MCF 10A (cell line): Measurements from ENCODE around the gene ADAMTS5. TPM values are rescaled to one million over a fixed set of nuclear protein-coding genes. Genes with fewer than 3 reads are reported as not detected.

Experiments used
- BruUV-seq: library from RNA; stranded (reverse); fragments of 400-500 nt; replicated peaks from 2 replicates; lab custom pipeline; 2021; lab: Mats Ljungman, UMichigan
- CTCF ChIA-PET: fragments of 300-600 bp; sonication (Branson Sonifier 250); formaldehyde crosslinking; extraction: SDS; loops from one replicate; lab custom pipeline; 2021; ENCODE audit warnings: antibody characterized with exemption, inconsistent platforms; lab: Yijun Ruan, JAX
- POLR2A ChIA-PET: fragments of 300-600, 350-650 bp; sonication (Branson Sonifier 250); formaldehyde crosslinking; extraction: SDS; loops from one replicate; lab custom pipeline; 2020; ENCODE audit warnings: antibody characterized with exemption, inconsistent platforms; lab: Yijun Ruan, JAX
- DNase-seq: peaks from one replicate; pipeline ENCODE4 v3.0.0-alpha.2; 2018; ENCODE audit not compliant: unreplicated experiment
- H3K27ac Mint-ChIP-seq: one replicate; pipeline ENCODE4 v1.8.0; 2022; ENCODE audit warnings: mild to moderate bottlenecking, low read depth, mixed read lengths; ENCODE audit not compliant: unreplicated experiment
- H3K27me3 Mint-ChIP-seq: one replicate; pipeline ENCODE4 v1.8.0; 2022; ENCODE audit warnings: mixed read lengths; ENCODE audit not compliant: insufficient read depth, unreplicated experiment
- H3K36me3 Mint-ChIP-seq: one replicate; pipeline ENCODE4 v1.8.0; 2022; ENCODE audit warnings: mild to moderate bottlenecking, moderate library complexity, mixed read lengths; ENCODE audit not compliant: insufficient read depth, unreplicated experiment
- H3K4me1 Mint-ChIP-seq: one replicate; pipeline ENCODE4 v1.8.0; 2022; ENCODE audit warnings: mixed read lengths; ENCODE audit not compliant: insufficient read depth, unreplicated experiment
- H3K4me3 Mint-ChIP-seq: one replicate; pipeline ENCODE4 v1.8.0; 2022; ENCODE audit warnings: mild to moderate bottlenecking, moderate library complexity, mixed read lengths; ENCODE audit not compliant: unreplicated experiment
- H3K9me3 Mint-ChIP-seq: one replicate; pipeline ENCODE4 v1.8.0; 2022; ENCODE audit warnings: mixed read lengths; ENCODE audit not compliant: unreplicated experiment
- intact Hi-C: fragments of 100-400 bp; cut with micrococcal nuclease; formaldehyde crosslinking; loops from 2 replicates; pipeline ENCODE4 v1.14.1; 2022
- total RNA-seq: library from RNA; stranded (reverse); gene quantifications from 2 replicates; pipeline ENCODE4 v1.2.3, GENCODE V29; 2022
- TF ChIP-seq, protein P1 (sequence below): fragments of 200-600 bp; IDR thresholded peaks from one replicate; pipeline ENCODE4 v1.8.0; 2022; ENCODE audit warnings: antibody characterized with exemption, mild to moderate bottlenecking; ENCODE audit not compliant: unreplicated experiment

The ADAMTS5 gene
- total RNA-seq, 1 experiment from 2014 or later = not detected

DNA sequence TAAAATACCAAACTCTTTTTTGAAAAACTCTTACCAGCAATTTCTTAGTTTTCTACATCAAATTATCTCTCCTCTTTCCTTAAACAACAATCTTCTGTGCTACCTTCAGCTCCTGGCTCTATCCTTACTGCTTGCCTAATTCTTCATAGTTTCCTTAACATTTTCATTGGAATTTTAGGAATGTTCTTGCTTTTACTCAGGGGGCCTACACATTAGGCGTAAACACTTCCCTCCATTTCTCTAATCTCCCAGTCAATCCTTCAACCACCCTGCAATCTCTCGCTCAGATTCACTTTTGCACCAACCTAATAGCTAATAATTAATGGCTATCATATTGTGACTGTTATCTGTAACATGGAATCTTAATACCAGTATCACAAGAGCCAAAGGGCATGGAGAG is 50.1 kb downstream of the ADAMTS5 start:
- H3K27ac Mint-ChIP-seq = no peak overlapping the region
- CTCF ChIA-PET = interaction anchor here (0.6 kb wide), 1 partner anchor 19 kb away, joined by 3 read pairs; no protein-coding TSS in a partner anchor
- intact Hi-C loops = no loop called here

DNA sequence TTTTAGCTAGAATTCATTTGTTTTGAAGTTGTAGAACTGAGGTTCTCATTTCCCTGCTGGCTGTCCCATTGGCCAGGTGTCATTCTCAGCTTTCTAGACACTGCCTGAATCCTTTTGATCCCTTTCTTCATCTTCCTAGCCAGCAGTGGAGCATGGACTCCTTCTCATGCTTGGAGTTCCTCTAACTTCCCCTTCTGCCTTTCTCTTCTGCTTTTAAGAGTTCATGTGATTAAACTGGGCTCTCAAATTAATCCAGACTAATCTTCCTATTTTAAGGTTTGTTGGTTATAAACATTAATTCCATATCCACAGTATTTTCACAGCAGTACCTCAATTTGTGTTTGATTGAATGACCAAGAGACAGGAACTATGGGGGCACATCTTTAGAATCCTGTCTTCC is 52.3 kb downstream of the ADAMTS5 start:
- no peak for DNase-seq
- intact Hi-C loops = no loop called here
- no TSS peak for BruUV-seq
- Mint-ChIP-seq H3K4me3 (no peak overlapping the region), H3K27ac (no peak overlapping the region), H3K4me1 (no peaks in the 10 kb centered on the region), H3K27me3 (no peaks in the 10 kb centered on the region), H3K36me3 (no peaks in the 10 kb centered on the region), H3K9me3 (peaks cover 13% of the 10 kb centered on the region)
- ChIA-PET POLR2A (no interaction called here), CTCF (no interaction called here)
- TF ChIP-seq, protein P1, sequence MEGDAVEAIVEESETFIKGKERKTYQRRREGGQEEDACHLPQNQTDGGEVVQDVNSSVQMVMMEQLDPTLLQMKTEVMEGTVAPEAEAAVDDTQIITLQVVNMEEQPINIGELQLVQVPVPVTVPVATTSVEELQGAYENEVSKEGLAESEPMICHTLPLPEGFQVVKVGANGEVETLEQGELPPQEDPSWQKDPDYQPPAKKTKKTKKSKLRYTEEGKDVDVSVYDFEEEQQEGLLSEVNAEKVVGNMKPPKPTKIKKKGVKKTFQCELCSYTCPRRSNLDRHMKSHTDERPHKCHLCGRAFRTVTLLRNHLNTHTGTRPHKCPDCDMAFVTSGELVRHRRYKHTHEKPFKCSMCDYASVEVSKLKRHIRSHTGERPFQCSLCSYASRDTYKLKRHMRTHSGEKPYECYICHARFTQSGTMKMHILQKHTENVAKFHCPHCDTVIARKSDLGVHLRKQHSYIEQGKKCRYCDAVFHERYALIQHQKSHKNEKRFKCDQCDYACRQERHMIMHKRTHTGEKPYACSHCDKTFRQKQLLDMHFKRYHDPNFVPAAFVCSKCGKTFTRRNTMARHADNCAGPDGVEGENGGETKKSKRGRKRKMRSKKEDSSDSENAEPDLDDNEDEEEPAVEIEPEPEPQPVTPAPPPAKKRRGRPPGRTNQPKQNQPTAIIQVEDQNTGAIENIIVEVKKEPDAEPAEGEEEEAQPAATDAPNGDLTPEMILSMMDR = no peak

More for the DNA sequence above, 50.1 kb downstream of the ADAMTS5 start:
- no peak overlapping the region for H3K4me3 Mint-ChIP-seq
- peaks cover 13% of the 10 kb centered on the region for H3K9me3 Mint-ChIP-seq
- DNase-seq = no peak
- no peaks in the 10 kb centered on the region for H3K27me3 Mint-ChIP-seq
- no peaks in the 10 kb centered on the region for H3K36me3 Mint-ChIP-seq
- no peaks in the 10 kb centered on the region for H3K4me1 Mint-ChIP-seq
- TF ChIP-seq, protein P1 = no peak
- POLR2A ChIA-PET = interaction anchor here (0.6 to 0.7 kb wide), 2 partner anchors 180 to 564 kb away, joined by 3 to 5 read pairs; no protein-coding TSS in a partner anchor
- BruUV-seq = no TSS peak

DNA sequence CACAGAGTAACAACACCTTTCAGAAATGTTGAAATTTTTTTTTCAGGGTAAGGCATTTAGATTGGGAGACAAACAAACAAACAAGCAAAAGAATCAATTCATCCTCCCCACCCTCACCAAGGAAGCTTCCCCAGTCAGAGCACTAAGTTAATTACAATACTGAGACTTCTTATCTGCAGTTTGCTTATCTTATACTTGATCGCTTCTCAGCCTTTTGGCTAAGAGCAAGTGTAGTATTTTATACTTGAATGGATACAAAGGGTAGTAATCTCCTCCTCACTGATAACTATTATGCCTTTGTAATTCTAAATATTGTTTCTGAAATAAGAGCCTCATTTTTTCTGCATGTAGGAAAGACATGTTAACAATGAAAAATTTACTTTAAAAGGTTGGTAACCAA is 54.4 kb downstream of the ADAMTS5 start:
- no peaks in the 10 kb centered on the region for H3K36me3 Mint-ChIP-seq
- POLR2A ChIA-PET = no interaction called here
- no TSS peak for BruUV-seq
- TF ChIP-seq, protein P1 = no peak
- no peak overlapping the region for H3K27ac Mint-ChIP-seq
- H3K4me1 Mint-ChIP-seq = no peaks in the 10 kb centered on the region
- peaks cover 13% of the 10 kb centered on the region for H3K9me3 Mint-ChIP-seq
- H3K4me3 Mint-ChIP-seq = no peak overlapping the region
- CTCF ChIA-PET = interaction anchor here (1.3 kb wide), 1 partner anchor 652 kb away, joined by 6 read pairs; no protein-coding TSS in a partner anchor
- intact Hi-C loops = no loop called here
- no peaks in the 10 kb centered on the region for H3K27me3 Mint-ChIP-seq
- no peak for DNase-seq

DNA sequence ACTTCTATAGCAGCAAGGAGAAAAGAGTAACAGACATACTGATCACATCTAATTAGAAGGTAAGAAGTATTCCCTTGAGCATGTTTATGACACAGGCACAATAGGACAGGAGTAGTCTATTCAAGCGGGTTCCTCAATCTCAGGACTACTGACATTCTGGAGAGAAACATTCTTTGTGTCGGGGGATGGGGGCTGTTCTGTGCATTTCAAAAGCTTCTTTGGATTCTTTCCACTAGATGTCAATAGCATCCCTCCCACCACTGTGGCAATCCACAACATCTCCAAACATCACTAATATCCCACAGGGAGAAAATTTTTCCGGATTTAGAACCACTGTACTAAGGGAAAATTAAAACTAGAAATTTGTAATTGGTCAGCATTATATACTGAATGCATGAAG is 56.9 kb downstream of the ADAMTS5 start:
- CTCF ChIA-PET = interaction anchor here (0.6 to 0.8 kb wide), 2 partner anchors 72 to 835 kb away, joined by 3 read pairs; no protein-coding TSS in a partner anchor
- Mint-ChIP-seq H3K4me1 (no peaks in the 10 kb centered on the region), H3K9me3 (peaks cover 13% of the 10 kb centered on the region), H3K36me3 (no peaks in the 10 kb centered on the region), H3K27me3 (no peaks in the 10 kb centered on the region), H3K27ac (no peak overlapping the region), H3K4me3 (no peak overlapping the region)
- POLR2A ChIA-PET = no interaction called here
- peak; percentile 9 for DNase-seq
- intact Hi-C loops = no loop called here
- TF ChIP-seq, protein P1 = no peak
- BruUV-seq = no TSS peak
